MM.1S (cell line): ENCODE results near the gene CASQ1.

Source experiments
- EZH2phosphoT487 ChIP-seq: fragments of 300-600 bp; sonication (generic); IDR thresholded peaks from 2 replicates; pipeline ENCODE4 v1.6.1; 2018; ENCODE audit warnings: antibody characterized with exemption, low read length
- TF ChIP-seq, protein P1 (sequence below): fragments of 300-600 bp; sonication (generic); IDR thresholded peaks from 2 replicates; pipeline ENCODE4 v1.5.1; 2016; ENCODE audit warnings: antibody characterized with exemption, low read length, mixed read lengths

DNA sequence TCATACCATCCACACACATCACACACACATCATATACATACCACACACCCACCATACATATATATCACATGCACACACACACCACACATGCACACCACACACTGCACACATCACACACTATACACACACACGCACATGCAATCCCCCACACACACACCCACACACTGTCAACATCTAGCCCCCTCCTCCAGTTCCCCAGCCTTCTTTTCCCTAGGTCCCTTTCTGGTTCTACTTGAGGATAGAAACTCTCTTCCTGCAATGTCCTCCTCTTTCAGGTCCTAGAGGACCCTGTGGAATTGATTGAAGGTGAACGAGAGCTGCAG lies 4.3 kb downstream of the CASQ1 start:
- TF ChIP-seq, protein P1, sequence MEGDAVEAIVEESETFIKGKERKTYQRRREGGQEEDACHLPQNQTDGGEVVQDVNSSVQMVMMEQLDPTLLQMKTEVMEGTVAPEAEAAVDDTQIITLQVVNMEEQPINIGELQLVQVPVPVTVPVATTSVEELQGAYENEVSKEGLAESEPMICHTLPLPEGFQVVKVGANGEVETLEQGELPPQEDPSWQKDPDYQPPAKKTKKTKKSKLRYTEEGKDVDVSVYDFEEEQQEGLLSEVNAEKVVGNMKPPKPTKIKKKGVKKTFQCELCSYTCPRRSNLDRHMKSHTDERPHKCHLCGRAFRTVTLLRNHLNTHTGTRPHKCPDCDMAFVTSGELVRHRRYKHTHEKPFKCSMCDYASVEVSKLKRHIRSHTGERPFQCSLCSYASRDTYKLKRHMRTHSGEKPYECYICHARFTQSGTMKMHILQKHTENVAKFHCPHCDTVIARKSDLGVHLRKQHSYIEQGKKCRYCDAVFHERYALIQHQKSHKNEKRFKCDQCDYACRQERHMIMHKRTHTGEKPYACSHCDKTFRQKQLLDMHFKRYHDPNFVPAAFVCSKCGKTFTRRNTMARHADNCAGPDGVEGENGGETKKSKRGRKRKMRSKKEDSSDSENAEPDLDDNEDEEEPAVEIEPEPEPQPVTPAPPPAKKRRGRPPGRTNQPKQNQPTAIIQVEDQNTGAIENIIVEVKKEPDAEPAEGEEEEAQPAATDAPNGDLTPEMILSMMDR, result no peak
- TF ChIP-seq EZH2phosphoT487, result no peak
